ENCODE data around the gene DLG2. TPM values are rescaled to one million over a fixed set of nuclear protein-coding genes. Genes with fewer than 3 reads are reported as not detected.

Gene DLG2
- total and polyA plus RNA-seq, 2 of the 4 experiments (the other 2 are of a cell fraction) = 0.31 to 0.36 TPM

- Histone ChIP-seq H4K91ac (ENCODE audit: insufficient read depth, low read depth, low read length) (no peak overlapping the region), H2AK9ac (replicated peaks; ENCODE audit: low read depth, low read length, poor library complexity) (no peak overlapping the region), H2BK5ac (ENCODE audit: low read depth, low read length, poor library complexity, severe bottlenecking) (no peak overlapping the region), H2BK15ac (ENCODE audit: low read depth, low read length) (no peak overlapping the region), H3K4me2 (ENCODE audit: low read depth, low read length) (no peak overlapping the region), H3K9me1 (ENCODE audit: insufficient read depth, low read length) (no peaks in the 10 kb centered on the region), H3K9ac (ENCODE audit: low read depth, low read length) (no peak overlapping the region), H2AFZ (replicated peaks; ENCODE audit: low read length, poor library complexity) (no peak overlapping the region), H3K4ac (ENCODE audit: low read depth, low read length) (no peak overlapping the region), H2AK5ac (ENCODE audit: low read depth, low read length) (no peak overlapping the region), H2BK20ac (ENCODE audit: low read depth, low read length) (no peak overlapping the region), H3K36me3 (ENCODE audit: control insufficient read depth, insufficient read depth, low read length) (no peaks in the 10 kb centered on the region), H3K27ac (ENCODE audit: insufficient read depth, low read length) (no peak overlapping the region), H3K9me3 (ENCODE audit: control insufficient read depth, insufficient read depth, low read length) (no peaks in the 10 kb centered on the region), H4K20me1 (ENCODE audit: insufficient read depth, low read length) (no peaks in the 10 kb centered on the region), H3K14ac (replicated peaks; ENCODE audit: low read depth, low read length) (no peak overlapping the region), H3K56ac (ENCODE audit: extremely low read depth, insufficient read depth, low read length) (no peak overlapping the region), H4K5ac (ENCODE audit: low read depth, low read length) (no peak overlapping the region), H3K4me3 (ENCODE audit: insufficient read depth, low read depth, low read length) (no peak overlapping the region), H3K4me1 (ENCODE audit: control insufficient read depth, insufficient read depth, low read length) (no peaks in the 10 kb centered on the region), H4K8ac (ENCODE audit: low read depth in 2 of 2, low read length in 2 of 2) (no peak overlapping the region), H3K23ac (ENCODE audit: low read depth, low read length) (no peak overlapping the region), H3K18ac (ENCODE audit: low read depth, low read length) (no peak overlapping the region), H3K79me1 (ENCODE audit: low read depth in 1 of 2, low read length in 2 of 2) (no peaks in the 10 kb centered on the region), H2BK120ac (ENCODE audit: low read depth, low read length) (no peak overlapping the region), H3K27me3 (ENCODE audit: control insufficient read depth, insufficient read depth, low read length) (no peaks in the 10 kb centered on the region)
- intact Hi-C loops (cut with micrococcal nuclease) = no loop called here
- CTCF ChIA-PET = interaction anchor here (0.7 kb wide), 1 partner anchor 708 kb away, joined by 3 read pairs; no protein-coding TSS in a partner anchor
- in situ Hi-C loops (cut with MboI; ENCODE audit: low sequenced_read_pairs) = no loop called here
- POLR2A ChIA-PET (ENCODE audit: unreplicated experiment) = no interaction called here
- TF ChIP-seq RFX5 (IDR thresholded peaks at IDR 0.05; ENCODE audit: low read depth, low read length) (no peak), MAZ (IDR thresholded peaks at IDR 0.05; ENCODE audit: borderline replicate concordance, low read depth, low read length) (no peak), RCOR1 (IDR thresholded peaks at IDR 0.05; ENCODE audit: insufficient replicate concordance, low read length) (no peak), RAD21 (IDR thresholded peaks at IDR 0.05; ENCODE audit: low read length) (no peak), FOS (IDR thresholded peaks at IDR 0.05; ENCODE audit: low read depth, low read length) (no peak), MXI1 (IDR thresholded peaks at IDR 0.05; ENCODE audit: borderline replicate concordance, low read depth, low read length) (no peak), NFE2L2 (IDR thresholded peaks at IDR 0.05; ENCODE audit: low read depth, low read length) (no peak), BHLHE40 (IDR thresholded peaks at IDR 0.05; ENCODE audit: low read depth, low read length) (no peak), SMC3 (IDR thresholded peaks at IDR 0.05; ENCODE audit: low read depth, low read length) (no peak), ELK1 (IDR thresholded peaks at IDR 0.05; ENCODE audit: borderline replicate concordance, low read depth, low read length) (no peak), MAFK (IDR thresholded peaks at IDR 0.05; ENCODE audit: low read depth, low read length) (no peak)
- TF ChIP-seq, protein P1, sequence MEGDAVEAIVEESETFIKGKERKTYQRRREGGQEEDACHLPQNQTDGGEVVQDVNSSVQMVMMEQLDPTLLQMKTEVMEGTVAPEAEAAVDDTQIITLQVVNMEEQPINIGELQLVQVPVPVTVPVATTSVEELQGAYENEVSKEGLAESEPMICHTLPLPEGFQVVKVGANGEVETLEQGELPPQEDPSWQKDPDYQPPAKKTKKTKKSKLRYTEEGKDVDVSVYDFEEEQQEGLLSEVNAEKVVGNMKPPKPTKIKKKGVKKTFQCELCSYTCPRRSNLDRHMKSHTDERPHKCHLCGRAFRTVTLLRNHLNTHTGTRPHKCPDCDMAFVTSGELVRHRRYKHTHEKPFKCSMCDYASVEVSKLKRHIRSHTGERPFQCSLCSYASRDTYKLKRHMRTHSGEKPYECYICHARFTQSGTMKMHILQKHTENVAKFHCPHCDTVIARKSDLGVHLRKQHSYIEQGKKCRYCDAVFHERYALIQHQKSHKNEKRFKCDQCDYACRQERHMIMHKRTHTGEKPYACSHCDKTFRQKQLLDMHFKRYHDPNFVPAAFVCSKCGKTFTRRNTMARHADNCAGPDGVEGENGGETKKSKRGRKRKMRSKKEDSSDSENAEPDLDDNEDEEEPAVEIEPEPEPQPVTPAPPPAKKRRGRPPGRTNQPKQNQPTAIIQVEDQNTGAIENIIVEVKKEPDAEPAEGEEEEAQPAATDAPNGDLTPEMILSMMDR (conservative IDR thresholded peaks at IDR 0.05; ENCODE audit: low read depth, low read length) = no peak
- DNase-seq (no peak), ATAC-seq (ENCODE audit: low read depth) (no peak)
- WGBS, 2 experiments (ENCODE audit: extremely low coverage in 2 of 2, insufficient read length in 1 of 2) = no CpG with 5 or more reads among the region's 2 CpGs
- no TSS peak for BruUV-seq (replicated peaks)
- dilution Hi-C loops (cut with HindIII; ENCODE audit: low sequenced_read_pairs, unreplicated experiment) = no loop called here
Observed at GRCh38 chr11:84544566-84544965, 1082.6 kb downstream of the DLG2 start.

Data from IMR-90 (cell line).